ENCODE measurements around the gene FBLIM1.

- TF ChIP-seq CTCF (IDR thresholded peaks at IDR 0.05) (peak in 1 of 6 experiments; percentile 32), POLR2A (IDR thresholded peaks at IDR 0.05) (no peak)
Observed at GRCh38 chr1:15830258-15830657, 71.7 kb downstream of the FBLIM1 start.

All from Peyer's patch (tissue), 4 donors.